Measurements from ENCODE around the gene EYS. TPM values are rescaled to one million over a fixed set of nuclear protein-coding genes. Genes with fewer than 3 reads are reported as not detected.

EYS gene
- total RNA-seq, 4 donors from 2014 or later, result under 0.01 TPM; not detected in 3

DNA sequence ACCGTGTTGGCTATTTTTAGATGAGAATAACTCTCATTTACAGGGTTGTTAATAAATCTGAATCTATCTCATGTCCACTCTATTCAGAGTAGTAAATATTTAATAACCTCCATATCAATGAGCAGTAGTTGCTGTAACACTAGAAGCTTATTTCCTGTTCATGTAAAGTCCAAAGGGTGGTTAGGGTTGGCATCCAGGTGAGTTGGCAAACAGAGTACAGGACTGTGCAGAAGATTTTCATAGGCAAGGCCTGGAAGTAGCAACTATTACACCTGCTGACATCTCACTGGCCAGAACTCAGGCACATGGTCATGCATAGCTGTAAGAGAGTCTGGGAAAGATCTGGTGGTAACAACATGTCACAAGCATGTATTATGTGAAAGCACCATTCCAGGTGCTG, 1923.9 kb downstream of the EYS start:
- H3K4me1 ChIP-seq, result no peaks in the 10 kb centered on the region
- WGBS, result 78% methylated on average over 1 of the region's 1 CpG
- peaks cover 0 to 8% (median 2%) of the 10 kb centered on the region in 4 donors for H3K9me3 ChIP-seq
- intact Hi-C loops (cut with DNase I), result no loop called here
- no peak for TF ChIP-seq EP300 (IDR thresholded peaks at IDR 0.05)
- TF ChIP-seq POLR2A (IDR thresholded peaks at IDR 0.05; ENCODE audit: low read depth), result no peak
- TF ChIP-seq POLR2AphosphoS5 (IDR thresholded peaks at IDR 0.05), result no peak
- TF ChIP-seq, protein P1, sequence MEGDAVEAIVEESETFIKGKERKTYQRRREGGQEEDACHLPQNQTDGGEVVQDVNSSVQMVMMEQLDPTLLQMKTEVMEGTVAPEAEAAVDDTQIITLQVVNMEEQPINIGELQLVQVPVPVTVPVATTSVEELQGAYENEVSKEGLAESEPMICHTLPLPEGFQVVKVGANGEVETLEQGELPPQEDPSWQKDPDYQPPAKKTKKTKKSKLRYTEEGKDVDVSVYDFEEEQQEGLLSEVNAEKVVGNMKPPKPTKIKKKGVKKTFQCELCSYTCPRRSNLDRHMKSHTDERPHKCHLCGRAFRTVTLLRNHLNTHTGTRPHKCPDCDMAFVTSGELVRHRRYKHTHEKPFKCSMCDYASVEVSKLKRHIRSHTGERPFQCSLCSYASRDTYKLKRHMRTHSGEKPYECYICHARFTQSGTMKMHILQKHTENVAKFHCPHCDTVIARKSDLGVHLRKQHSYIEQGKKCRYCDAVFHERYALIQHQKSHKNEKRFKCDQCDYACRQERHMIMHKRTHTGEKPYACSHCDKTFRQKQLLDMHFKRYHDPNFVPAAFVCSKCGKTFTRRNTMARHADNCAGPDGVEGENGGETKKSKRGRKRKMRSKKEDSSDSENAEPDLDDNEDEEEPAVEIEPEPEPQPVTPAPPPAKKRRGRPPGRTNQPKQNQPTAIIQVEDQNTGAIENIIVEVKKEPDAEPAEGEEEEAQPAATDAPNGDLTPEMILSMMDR (IDR thresholded peaks at IDR 0.05), result no peak
- no peak overlapping the region for H3K4me3 ChIP-seq
- H3K36me3 ChIP-seq, result no peaks in the 10 kb centered on the region
- no peak for DNase-seq (ENCODE audit: extremely low spot score)
- H3K27me3 ChIP-seq, result no peaks in the 10 kb centered on the region
- no peak overlapping the region for H3K27ac ChIP-seq (replicated peaks in 1 of 4)

DNA sequence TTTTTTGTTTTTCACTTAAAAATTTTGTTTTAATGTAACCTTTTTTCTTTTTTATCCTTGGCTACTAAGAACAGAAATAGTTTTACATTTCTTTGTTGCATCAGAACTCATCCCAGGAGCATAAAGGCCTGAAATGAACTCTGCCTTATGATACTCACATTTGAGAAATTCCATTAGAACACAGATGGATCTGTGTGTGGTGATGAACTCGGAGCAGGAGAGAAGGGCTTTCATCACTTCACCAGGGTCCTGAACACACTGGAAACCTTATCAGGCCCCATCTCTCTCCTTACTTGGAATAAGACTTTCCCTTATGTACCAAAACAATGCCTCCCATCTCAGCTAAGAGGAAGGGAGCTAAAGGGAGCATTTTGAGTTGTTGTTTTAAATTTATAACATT, 1932.1 kb downstream of the EYS start:
- no peaks in the 10 kb centered on the region for H3K4me1 ChIP-seq
- no peak overlapping the region for H3K4me3 ChIP-seq
- no peak overlapping the region for H3K27ac ChIP-seq (replicated peaks in 1 of 4)
- TF ChIP-seq POLR2AphosphoS5 (IDR thresholded peaks at IDR 0.05) (no peak), EP300 (IDR thresholded peaks at IDR 0.05) (no peak), POLR2A (IDR thresholded peaks at IDR 0.05; ENCODE audit: low read depth) (no peak)
- TF ChIP-seq, protein P1 (IDR thresholded peaks at IDR 0.05), result no peak
- intact Hi-C loops (cut with DNase I), result no loop called here
- H3K9me3 ChIP-seq, result peaks cover 0 to 4% (median 0%) of the 10 kb centered on the region in 4 donors
- no peak for DNase-seq (ENCODE audit: extremely low spot score)
- no peaks in the 10 kb centered on the region for H3K36me3 ChIP-seq
- H3K27me3 ChIP-seq, result no peaks in the 10 kb centered on the region
- WGBS, result 61% methylated on average over 1 of the region's 1 CpG

GRCh38 chr6:63773200-63773599, 1933.8 kb downstream of the EYS start:
- DNase-seq (ENCODE audit: extremely low spot score), result no peak
- Histone ChIP-seq H3K4me1 (no peaks in the 10 kb centered on the region), H3K36me3 (no peaks in the 10 kb centered on the region), H3K27me3 (peaks cover 0 to 5% (median 0%) of the 10 kb centered on the region in 4 donors), H3K9me3 (peaks cover 0 to 2% (median 0%) of the 10 kb centered on the region in 4 donors), H3K4me3 (no peak overlapping the region), H3K27ac (replicated peaks in 1 of 4) (no peak overlapping the region)
- 92% methylated on average over 2 of the region's 2 CpGs for WGBS
- intact Hi-C loops (cut with DNase I), result no loop called here
- TF ChIP-seq, protein P1 (IDR thresholded peaks at IDR 0.05), result no peak
- no peak for TF ChIP-seq POLR2A (IDR thresholded peaks at IDR 0.05; ENCODE audit: low read depth)
- TF ChIP-seq POLR2AphosphoS5 (IDR thresholded peaks at IDR 0.05), result no peak
- TF ChIP-seq EP300 (IDR thresholded peaks at IDR 0.05), result no peak

DNA sequence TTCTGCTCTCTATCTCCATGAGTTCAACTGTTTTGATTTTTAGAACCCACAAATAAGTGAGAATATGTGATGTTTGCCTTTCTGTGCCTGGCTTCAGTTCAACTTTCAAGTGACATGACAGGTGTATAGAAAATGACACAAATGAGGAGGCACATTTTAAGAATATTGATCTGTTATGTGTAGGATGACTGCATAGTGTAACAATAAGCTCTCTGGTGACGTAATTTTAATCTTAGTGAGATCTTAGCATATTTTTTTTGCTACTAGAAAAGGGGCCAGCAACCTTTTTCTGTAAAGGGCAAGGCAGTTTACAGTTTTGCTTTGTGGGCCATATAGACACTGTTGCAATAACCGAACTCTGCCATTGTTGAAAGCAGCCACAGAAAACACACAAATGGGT, 1941.2 kb downstream of the EYS start:
- Histone ChIP-seq H3K36me3 (no peaks in the 10 kb centered on the region), H3K9me3 (peaks cover 0 to 5% (median 0%) of the 10 kb centered on the region in 4 donors), H3K27ac (replicated peaks in 1 of 4) (no peak overlapping the region), H3K4me1 (no peaks in the 10 kb centered on the region), H3K27me3 (peaks cover 0 to 5% (median 0%) of the 10 kb centered on the region in 4 donors), H3K4me3 (no peak overlapping the region)
- WGBS, result 68% methylated on average over 2 of the region's 2 CpGs
- no peak for TF ChIP-seq POLR2AphosphoS5 (IDR thresholded peaks at IDR 0.05)
- TF ChIP-seq EP300 (IDR thresholded peaks at IDR 0.05), result no peak
- TF ChIP-seq POLR2A (IDR thresholded peaks at IDR 0.05; ENCODE audit: low read depth), result no peak
- TF ChIP-seq, protein P1 (IDR thresholded peaks at IDR 0.05), result no peak
- intact Hi-C loops (cut with DNase I), result no loop called here
- DNase-seq (ENCODE audit: extremely low spot score), result no peak
